ENCODE measurements around the gene HPCAL1.

HPCAL1 gene

GRCh38 chr2:10466801-10467200 is 164.1 kb downstream of the HPCAL1 start:
- H3K27ac ChIP-seq = no peak overlapping the region
- TF ChIP-seq CTCF (conservative IDR thresholded peaks at IDR 0.05; ENCODE audit: low read depth) = no peak
- CTCF ChIA-PET = no interaction called here
- DNase-seq (ENCODE audit: low spot score) = no peak
- POLR2A ChIA-PET (ENCODE audit: low non-redundant PET) = no interaction called here

- no peak overlapping the region for H3K27ac ChIP-seq
- POLR2A ChIA-PET (ENCODE audit: low non-redundant PET) = no interaction called here
- no peak for DNase-seq (ENCODE audit: low spot score)
- CTCF ChIA-PET = no interaction called here
- TF ChIP-seq CTCF (conservative IDR thresholded peaks at IDR 0.05; ENCODE audit: low read depth) = no peak
Observed at GRCh38 chr2:10467401-10467800, 164.7 kb downstream of the HPCAL1 start.

- CTCF ChIA-PET = no interaction called here
- TF ChIP-seq CTCF (conservative IDR thresholded peaks at IDR 0.05; ENCODE audit: low read depth) = no peak
- no peak for DNase-seq (ENCODE audit: low spot score)
- POLR2A ChIA-PET (ENCODE audit: low non-redundant PET) = no interaction called here
- no peak overlapping the region for H3K27ac ChIP-seq
Observed at GRCh38 chr2:10469301-10469700, 166.6 kb downstream of the HPCAL1 start.

GRCh38 chr2:10469955-10470608 is 167.4 kb downstream of the HPCAL1 start:
- ChIA-PET POLR2A (ENCODE audit: low non-redundant PET) (no interaction called here), CTCF (no interaction called here)

GRCh38 chr2:10471046-10471571 is 168.4 kb downstream of the HPCAL1 start:
- DNase-seq (ENCODE audit: low spot score) = no peak
- ChIA-PET CTCF (interaction anchor here (0.5 kb wide), 1 partner anchor 264 kb away, joined by 3 read pairs; no protein-coding TSS in a partner anchor), POLR2A (ENCODE audit: low non-redundant PET) (no interaction called here)
- H3K27ac ChIP-seq = no peak overlapping the region
- no peak for TF ChIP-seq CTCF (conservative IDR thresholded peaks at IDR 0.05; ENCODE audit: low read depth)

More at GRCh38 chr2:10469955-10470608, 167.4 kb downstream of the HPCAL1 start:
- DNase-seq (ENCODE audit: low spot score) = no peak
- H3K27ac ChIP-seq = no peak overlapping the region
- TF ChIP-seq CTCF (conservative IDR thresholded peaks at IDR 0.05; ENCODE audit: low read depth) = no peak

- CTCF ChIA-PET = interaction anchor here (0.5 to 1.1 kb wide), 4 partner anchors 11 to 263 kb away, joined by 3 to 4 read pairs (median 4); no protein-coding TSS in a partner anchor
- no peak for TF ChIP-seq CTCF (conservative IDR thresholded peaks at IDR 0.05; ENCODE audit: low read depth)
- POLR2A ChIA-PET (ENCODE audit: low non-redundant PET) = no interaction called here
- no peak for DNase-seq (ENCODE audit: low spot score)
- H3K27ac ChIP-seq = no peak overlapping the region
Observed at GRCh38 chr2:10471955-10472354, 169.3 kb downstream of the HPCAL1 start.
